ENCODE data around the gene NEIL1. TPM values are rescaled to one million over a fixed set of nuclear protein-coding genes. Genes with fewer than 3 reads are reported as not detected.
"Not testable (repeated sequence)": the region's sequence is repeated elsewhere in the genome, so short reads cannot be mapped to it uniquely, and the experiment has no call there.

NEIL1 gene
- total and polyA plus RNA-seq, 2 donors, result 30.8 to 77.9 TPM

DNA sequence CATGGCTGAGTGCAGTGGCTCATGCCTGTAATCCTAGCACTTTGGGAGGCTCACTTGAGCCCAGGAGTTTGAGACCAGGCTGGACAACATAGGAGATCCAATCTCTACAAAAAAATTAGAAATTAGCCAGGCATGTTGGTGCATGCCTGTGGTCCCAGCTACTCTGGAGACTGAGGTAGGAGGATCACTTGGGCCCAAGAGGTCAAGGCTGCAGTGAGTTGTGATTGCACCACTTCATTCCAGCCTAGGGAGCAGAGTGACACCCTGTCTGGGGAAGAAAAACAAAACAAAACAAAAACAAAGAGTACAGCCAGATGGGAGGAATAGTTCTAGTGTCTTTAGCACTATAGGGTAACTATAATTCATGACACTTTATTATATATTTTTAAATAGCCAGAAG is 37.1 kb upstream of the NEIL1 start:
- peaks cover 0 to 11% of the 10 kb centered on the region in 2 donors for H3K27me3 ChIP-seq (ENCODE audit: control insufficient read depth in 2 of 2, insufficient read depth in 1 of 2, low read length in 1 of 2)
- no peak overlapping the region for H3K27ac ChIP-seq (ENCODE audit: low read depth in 1 of 2, low read length in 1 of 2)
- no peaks in the 10 kb centered on the region for H3K36me3 ChIP-seq (ENCODE audit: control insufficient read depth in 2 of 2, insufficient read depth in 2 of 2, low read length in 1 of 2)
- no peaks in the 10 kb centered on the region for H3K4me1 ChIP-seq (ENCODE audit: control insufficient read depth in 2 of 2, insufficient read depth in 2 of 2, low read length in 2 of 2)
- H3K4me3 ChIP-seq (ENCODE audit: low read length in 2 of 2), result no peak overlapping the region
- no peaks in the 10 kb centered on the region for H3K9me3 ChIP-seq (ENCODE audit: control insufficient read depth in 2 of 2, insufficient read depth in 1 of 2, low read length in 1 of 2)
- no peak for DNase-seq (ENCODE audit: low read depth in 6 of 9, low spot score in 9 of 9)

GRCh38 chr15:75312548-75312947 is 34.3 kb upstream of the NEIL1 start:
- not testable (repeated sequence) for H3K9me3 ChIP-seq (ENCODE audit: control insufficient read depth in 2 of 2, insufficient read depth in 1 of 2, low read length in 1 of 2); H3K27me3 ChIP-seq (ENCODE audit: control insufficient read depth in 2 of 2, insufficient read depth in 1 of 2, low read length in 1 of 2); H3K36me3 ChIP-seq (ENCODE audit: control insufficient read depth in 2 of 2, insufficient read depth in 2 of 2, low read length in 1 of 2); H3K27ac ChIP-seq (ENCODE audit: low read depth in 1 of 2, low read length in 1 of 2); H3K4me1 ChIP-seq (ENCODE audit: control insufficient read depth in 2 of 2, insufficient read depth in 2 of 2, low read length in 2 of 2); DNase-seq (ENCODE audit: low read depth in 6 of 9, low spot score in 9 of 9); H3K4me3 ChIP-seq (ENCODE audit: low read length in 2 of 2)
- WGBS, result 100% methylated on average over 1 of the region's 1 CpG

DNA sequence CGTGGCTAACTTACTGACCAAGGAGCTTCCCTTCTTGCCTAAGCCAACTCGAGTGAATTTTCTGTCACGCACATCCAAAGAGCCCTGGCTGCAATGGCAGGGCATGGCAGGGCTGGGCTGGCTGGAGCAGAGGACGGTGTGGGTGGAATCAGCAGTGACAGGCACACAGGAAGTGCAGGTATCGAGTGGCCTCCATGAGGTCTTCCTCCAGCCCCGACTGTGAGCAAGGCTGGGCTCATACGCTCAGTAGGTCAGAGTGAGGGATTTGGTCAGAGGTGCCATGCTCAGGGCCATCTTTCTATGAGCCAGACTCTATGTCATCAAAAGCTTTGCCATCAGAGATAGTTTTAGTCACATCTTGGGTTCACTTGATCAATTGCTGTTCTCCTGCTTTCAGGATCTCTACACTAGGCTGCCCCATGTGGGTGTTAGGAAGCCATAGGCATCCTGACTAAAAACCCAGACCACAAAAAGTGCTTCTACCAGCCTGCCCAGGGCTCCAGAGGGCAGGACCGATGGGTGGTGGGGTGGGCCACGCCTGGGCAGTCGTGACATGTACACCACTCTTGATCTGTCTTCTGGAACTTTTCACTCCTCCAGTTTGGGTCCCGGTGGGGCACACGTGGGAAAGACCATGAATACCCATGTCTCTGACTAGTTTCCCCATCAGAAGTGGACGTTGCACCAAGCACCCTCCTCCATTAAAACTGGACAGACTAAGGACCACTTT is 33.6 kb upstream of the NEIL1 start:
- H3K4me1 ChIP-seq (ENCODE audit: control insufficient read depth in 2 of 2, insufficient read depth in 2 of 2, low read length in 2 of 2), result no peaks in the 10 kb centered on the region
- peaks cover 0 to 3% of the 10 kb centered on the region in 2 donors for H3K27me3 ChIP-seq (ENCODE audit: control insufficient read depth in 2 of 2, insufficient read depth in 1 of 2, low read length in 1 of 2)
- no peaks in the 10 kb centered on the region for H3K9me3 ChIP-seq (ENCODE audit: control insufficient read depth in 2 of 2, insufficient read depth in 1 of 2, low read length in 1 of 2)
- H3K4me3 ChIP-seq (ENCODE audit: low read length in 2 of 2), result no peak overlapping the region
- no peak for DNase-seq (ENCODE audit: low read depth in 6 of 9, low spot score in 9 of 9)
- H3K36me3 ChIP-seq (ENCODE audit: control insufficient read depth in 2 of 2, insufficient read depth in 2 of 2, low read length in 1 of 2), result no peaks in the 10 kb centered on the region
- WGBS, result 97% methylated on average over 13 of the region's 13 CpGs
- no peak overlapping the region for H3K27ac ChIP-seq (ENCODE audit: low read depth in 1 of 2, low read length in 1 of 2)

GRCh38 chr15:75314552-75315290 is 32.1 kb upstream of the NEIL1 start:
- WGBS, result 95% methylated on average over 5 of the region's 5 CpGs
- no peak for DNase-seq (ENCODE audit: low read depth in 6 of 9, low spot score in 9 of 9)

DNA sequence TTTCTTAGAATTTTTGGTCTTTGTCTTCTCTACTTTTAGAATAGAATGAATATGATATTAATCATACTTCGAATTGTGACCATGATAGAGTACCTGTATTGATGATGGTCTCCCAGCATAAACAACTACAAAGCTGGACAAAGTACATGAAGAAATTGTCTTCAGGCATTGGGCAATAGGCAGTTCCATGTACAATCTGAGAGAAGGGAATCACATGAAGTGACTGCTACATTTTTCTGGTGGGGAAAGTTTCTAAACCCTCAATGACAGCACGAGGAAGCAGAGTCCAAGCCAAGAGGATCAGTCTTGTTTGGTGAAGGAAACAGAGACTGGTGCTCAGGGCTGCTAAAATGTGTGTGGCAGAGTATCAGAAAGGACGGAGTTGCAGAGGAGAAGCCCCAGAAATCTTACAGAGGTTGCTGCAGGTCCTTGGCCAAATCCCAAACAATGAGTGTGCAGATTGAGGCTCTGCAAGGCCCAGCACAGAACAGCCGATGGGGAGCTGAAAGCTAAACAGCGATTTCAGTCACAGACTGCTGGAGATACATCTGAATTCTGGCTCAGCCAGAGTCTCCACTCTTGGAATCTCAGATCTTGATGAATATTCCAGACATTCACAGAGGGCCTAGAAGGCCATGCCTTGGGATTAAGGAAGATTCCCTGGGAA is 27.5 kb upstream of the NEIL1 start:
- WGBS, result 94% methylated on average over 5 of the region's 5 CpGs
- H3K4me3 ChIP-seq (ENCODE audit: low read length in 2 of 2); H3K9me3 ChIP-seq (ENCODE audit: control insufficient read depth in 2 of 2, insufficient read depth in 1 of 2, low read length in 1 of 2); H3K27me3 ChIP-seq (ENCODE audit: control insufficient read depth in 2 of 2, insufficient read depth in 1 of 2, low read length in 1 of 2); H3K27ac ChIP-seq (ENCODE audit: low read depth in 1 of 2, low read length in 1 of 2); H3K4me1 ChIP-seq (ENCODE audit: control insufficient read depth in 2 of 2, insufficient read depth in 2 of 2, low read length in 2 of 2); DNase-seq (ENCODE audit: low read depth in 6 of 9, low spot score in 9 of 9); H3K36me3 ChIP-seq (ENCODE audit: control insufficient read depth in 2 of 2, insufficient read depth in 2 of 2, low read length in 1 of 2): not testable (repeated sequence)

More at GRCh38 chr15:75314552-75315290, 32.1 kb upstream of the NEIL1 start:
- Histone ChIP-seq H3K9me3 (ENCODE audit: control insufficient read depth in 2 of 2, insufficient read depth in 1 of 2, low read length in 1 of 2) (no peaks in the 10 kb centered on the region), H3K36me3 (ENCODE audit: control insufficient read depth in 2 of 2, insufficient read depth in 2 of 2, low read length in 1 of 2) (no peaks in the 10 kb centered on the region), H3K27ac (ENCODE audit: low read depth in 1 of 2, low read length in 1 of 2) (no peak overlapping the region), H3K27me3 (ENCODE audit: control insufficient read depth in 2 of 2, insufficient read depth in 1 of 2, low read length in 1 of 2) (no peaks in the 10 kb centered on the region), H3K4me1 (ENCODE audit: control insufficient read depth in 2 of 2, insufficient read depth in 2 of 2, low read length in 2 of 2) (no peaks in the 10 kb centered on the region), H3K4me3 (ENCODE audit: low read length in 2 of 2) (no peak overlapping the region)

GRCh38 chr15:75321711-75322110 is 25.1 kb upstream of the NEIL1 start:
- no peaks in the 10 kb centered on the region for H3K36me3 ChIP-seq (ENCODE audit: control insufficient read depth in 2 of 2, insufficient read depth in 2 of 2, low read length in 1 of 2)
- no peaks in the 10 kb centered on the region for H3K27me3 ChIP-seq (ENCODE audit: control insufficient read depth in 2 of 2, insufficient read depth in 1 of 2, low read length in 1 of 2)
- DNase-seq (ENCODE audit: low read depth in 6 of 9, low spot score in 9 of 9), result no peak
- H3K9me3 ChIP-seq (ENCODE audit: control insufficient read depth in 2 of 2, insufficient read depth in 1 of 2, low read length in 1 of 2), result no peaks in the 10 kb centered on the region
- H3K4me3 ChIP-seq (ENCODE audit: low read length in 2 of 2), result no peak overlapping the region
- 93% methylated on average over 6 of the region's 6 CpGs for WGBS
- no peaks in the 10 kb centered on the region for H3K4me1 ChIP-seq (ENCODE audit: control insufficient read depth in 2 of 2, insufficient read depth in 2 of 2, low read length in 2 of 2)
- H3K27ac ChIP-seq (ENCODE audit: low read depth in 1 of 2, low read length in 1 of 2), result no peak overlapping the region

DNA sequence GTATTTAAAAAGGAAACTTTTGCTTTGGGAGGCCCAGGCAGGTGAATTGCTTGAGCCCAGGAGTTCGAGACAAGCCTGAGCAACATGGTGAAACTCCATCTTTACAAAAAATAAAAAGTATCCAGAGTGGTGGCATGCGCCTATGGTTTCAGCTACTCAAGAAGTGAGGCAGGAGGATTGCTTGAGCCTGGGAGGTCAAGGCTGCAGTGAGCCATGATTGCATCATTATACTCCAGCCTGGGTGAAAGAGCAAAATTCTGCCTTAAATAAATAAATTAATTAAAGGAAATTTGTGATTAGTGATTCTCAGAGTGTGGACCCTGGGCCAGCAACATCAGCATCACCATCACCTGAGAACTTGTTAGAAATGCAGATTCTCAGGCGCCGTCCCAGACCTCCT is 20.9 kb upstream of the NEIL1 start:
- H3K27ac ChIP-seq (ENCODE audit: low read depth in 1 of 2, low read length in 1 of 2), result no peak overlapping the region
- WGBS, result over 99% methylated on average over 4 of the region's 4 CpGs

GRCh38 chr15:75327005-75327404 is 19.8 kb upstream of the NEIL1 start:
- H3K36me3 ChIP-seq (ENCODE audit: control insufficient read depth in 2 of 2, insufficient read depth in 2 of 2, low read length in 1 of 2), result no peaks in the 10 kb centered on the region
- no peaks in the 10 kb centered on the region for H3K27me3 ChIP-seq (ENCODE audit: control insufficient read depth in 2 of 2, insufficient read depth in 1 of 2, low read length in 1 of 2)
- 96% methylated on average over 4 of the region's 4 CpGs for WGBS
- no peak overlapping the region for H3K4me3 ChIP-seq (ENCODE audit: low read length in 2 of 2)
- no peak for DNase-seq (ENCODE audit: low read depth in 6 of 9, low spot score in 9 of 9)
- no peaks in the 10 kb centered on the region for H3K9me3 ChIP-seq (ENCODE audit: control insufficient read depth in 2 of 2, insufficient read depth in 1 of 2, low read length in 1 of 2)
- no peaks in the 10 kb centered on the region for H3K4me1 ChIP-seq (ENCODE audit: control insufficient read depth in 2 of 2, insufficient read depth in 2 of 2, low read length in 2 of 2)
- H3K27ac ChIP-seq (ENCODE audit: low read depth in 1 of 2, low read length in 1 of 2), result no peak overlapping the region

More for the DNA sequence above, 20.9 kb upstream of the NEIL1 start:
- DNase-seq (ENCODE audit: low read depth in 6 of 9, low spot score in 9 of 9), result no peak
- Histone ChIP-seq H3K4me3 (ENCODE audit: low read length in 2 of 2) (no peak overlapping the region), H3K27me3 (ENCODE audit: control insufficient read depth in 2 of 2, insufficient read depth in 1 of 2, low read length in 1 of 2) (no peaks in the 10 kb centered on the region), H3K4me1 (ENCODE audit: control insufficient read depth in 2 of 2, insufficient read depth in 2 of 2, low read length in 2 of 2) (no peaks in the 10 kb centered on the region), H3K36me3 (ENCODE audit: control insufficient read depth in 2 of 2, insufficient read depth in 2 of 2, low read length in 1 of 2) (no peaks in the 10 kb centered on the region), H3K9me3 (ENCODE audit: control insufficient read depth in 2 of 2, insufficient read depth in 1 of 2, low read length in 1 of 2) (no peaks in the 10 kb centered on the region)

- no peaks in the 10 kb centered on the region for H3K9me3 ChIP-seq (ENCODE audit: control insufficient read depth in 2 of 2, insufficient read depth in 1 of 2, low read length in 1 of 2)
- H3K4me3 ChIP-seq (ENCODE audit: low read length in 2 of 2), result no peak overlapping the region
- no peak overlapping the region for H3K27ac ChIP-seq (ENCODE audit: low read depth in 1 of 2, low read length in 1 of 2)
- H3K27me3 ChIP-seq (ENCODE audit: control insufficient read depth in 2 of 2, insufficient read depth in 1 of 2, low read length in 1 of 2), result no peaks in the 10 kb centered on the region
- no peak for DNase-seq (ENCODE audit: low read depth in 6 of 9, low spot score in 9 of 9)
- over 99% methylated on average over 3 of the region's 3 CpGs for WGBS
- no peaks in the 10 kb centered on the region for H3K36me3 ChIP-seq (ENCODE audit: control insufficient read depth in 2 of 2, insufficient read depth in 2 of 2, low read length in 1 of 2)
- no peaks in the 10 kb centered on the region for H3K4me1 ChIP-seq (ENCODE audit: control insufficient read depth in 2 of 2, insufficient read depth in 2 of 2, low read length in 2 of 2)
Observed at GRCh38 chr15:75327491-75327890, 19.3 kb upstream of the NEIL1 start.
